HepG2 (cell line): ENCODE results near the gene FBP2. TPM values are rescaled to one million over a fixed set of nuclear protein-coding genes. Genes with fewer than 3 reads are reported as not detected.

Experiments
- ATAC-seq: fragments of 200-7000 bp; cut with Tn5 transposase; 3 replicates; pipeline ENCODE4 v1.9.1; 2020; ENCODE audit warnings: mild to moderate bottlenecking, moderate library complexity
- BruUV-seq: library from RNA; stranded (reverse); fragments of 400-500 nt; replicated peaks from 2 replicates; lab custom pipeline; 2021; lab: Mats Ljungman, UMichigan
- CTCF ChIA-PET: fragments of 300-600 bp; formaldehyde crosslinking; extraction: SDS; loops from one replicate; lab custom pipeline; 2021; ENCODE audit warnings: low total read pairs, inconsistent platforms, low intra/inter-chr PET ratio; lab: Yijun Ruan, JAX
- POLR2A ChIA-PET: fragments of 350-600 bp; sonication (Branson Sonifier 250); formaldehyde crosslinking; loops from one replicate; lab custom pipeline; 2020; ENCODE audit warnings: antibody characterized with exemption, inconsistent platforms; lab: Yijun Ruan, JAX
- DNase-seq: peaks from one replicate; pipeline ENCODE4 v3.0.0-alpha.2; 2015; ENCODE audit warnings: low spot score
- FAIRE-seq: peaks from 3 replicates; lab custom pipeline; 2011; peaks lifted over from hg19 to GRCh38; lab: Jason Lieb, UNC
- H2AFZ ChIP-seq: one replicate; pipeline ENCODE4 v1.6.1; 2011; ENCODE audit warnings: low read length, inconsistent platforms
- H3K27ac ChIP-seq: fragments of 300-600 bp; 3 replicates; pipeline ENCODE4 v1.8.0; 2011; ENCODE audit warnings: mixed run types, mild to moderate bottlenecking, mixed read lengths, low read length, inconsistent platforms; ENCODE audit not compliant: insufficient read depth; ENCODE audit errors: extremely low read length
- H3K27me3 ChIP-seq, 2 experiments: fragments of 200-600 bp in 1 of 2; 2 replicates in 1 of 2; 3 replicates in 1 of 2; pipeline versions ENCODE4 v1.6.0 to v1.8.0; 2011; ENCODE audit warnings: low read length in 2 of 2, mild to moderate bottlenecking in 2 of 2, moderate library complexity in 2 of 2, inconsistent platforms in 1 of 2; ENCODE audit not compliant: insufficient read depth in 2 of 2, control insufficient read depth in 1 of 2
- H3K36me3 ChIP-seq, 2 experiments: fragments of 200-600 bp in 1 of 2; replicated peaks in 1 of 2; 2 replicates in 1 of 2; 3 replicates in 1 of 2; pipeline versions ENCODE4 v1.5.1 to v1.8.0; 2011; ENCODE audit warnings: low read length in 2 of 2, inconsistent platforms in 1 of 2; ENCODE audit not compliant: insufficient read depth in 2 of 2, control insufficient read depth in 1 of 2
- H3K4me1 ChIP-seq: 2 replicates; pipeline ENCODE4 v1.5.1; 2012; ENCODE audit warnings: low read length, inconsistent platforms; ENCODE audit not compliant: insufficient read depth
- H3K4me2 ChIP-seq: 2 replicates; pipeline ENCODE4 v1.6.0; 2011; ENCODE audit warnings: low read depth, low read length, inconsistent platforms
- H3K4me3 ChIP-seq, 3 experiments: fragments of 200-600 bp in 1 of 3; sonication (generic), shearing (Covaris generic) in 1 of 3; replicated peaks in 1 of 3; 2 replicates each; pipeline ENCODE4 v1.5.1; 2011 to 2016; ENCODE audit warnings: low read length in 3 of 3, inconsistent platforms in 2 of 3, low read depth in 2 of 3, mild to moderate bottlenecking in 2 of 3, control low read depth in 1 of 3, mixed read lengths in 1 of 3; ENCODE audit not compliant: insufficient read depth in 1 of 3
- H3K79me2 ChIP-seq: one replicate; pipeline ENCODE4 v1.6.1; 2011; ENCODE audit warnings: low read length, inconsistent platforms; ENCODE audit not compliant: insufficient read depth
- H3K9ac ChIP-seq: 2 replicates; pipeline ENCODE4 v1.6.0; 2011; ENCODE audit warnings: mild to moderate bottlenecking, low read depth, low read length, inconsistent platforms; ENCODE audit not compliant: insufficient read depth
- H3K9me3 ChIP-seq: 2 replicates; pipeline ENCODE4 v1.5.1; 2012; ENCODE audit warnings: mild to moderate bottlenecking, low read length
- H4K20me1 ChIP-seq: 2 replicates; pipeline ENCODE4 v1.6.0; 2011; ENCODE audit warnings: inconsistent platforms, mild to moderate bottlenecking, low read length, moderate library complexity; ENCODE audit not compliant: insufficient read depth
- CEBPZ ChIP-seq: IDR thresholded peaks from 2 replicates; pipeline ENCODE4 v1.6.1; 2012; ENCODE audit warnings: low read length, improper control_type of control experiment
- FOXK2 ChIP-seq: fragments of 450-650 bp; IDR thresholded peaks from 2 replicates; pipeline ENCODE4 v1.6.1; 2016
- IRF2 ChIP-seq: IDR thresholded peaks from 2 replicates; pipeline ENCODE4 v1.6.1; 2018; ENCODE audit warnings: missing genetic modification reagents, missing compliant biosample characterization
- NFRKB ChIP-seq: fragments of 450-650 bp; IDR thresholded peaks from 2 replicates; pipeline ENCODE4 v1.6.1; 2017
- PLRG1 ChIP-seq: fragments of 450-650 bp; conservative IDR thresholded peaks from 2 replicates; pipeline ENCODE4 v1.6.1; 2016
- REPIN1 ChIP-seq: sonication (generic); formaldehyde crosslinking; IDR thresholded peaks from 2 replicates; pipeline ENCODE4 v1.8.0; 2022; ENCODE audit warnings: missing genetic modification reagents, low read depth, mild to moderate bottlenecking, borderline replicate concordance
- SMC3 ChIP-seq: IDR thresholded peaks from 2 replicates; pipeline ENCODE4 v1.6.1; 2011; ENCODE audit warnings: low read length, improper control_type of control experiment
- SOX13 ChIP-seq, 3 experiments: fragments of 450-650 bp in 1 of 3; sonication (generic) in 1 of 3; formaldehyde crosslinking in 1 of 3; IDR thresholded peaks in 2 of 3; conservative IDR thresholded peaks in 1 of 3; 2 replicates each; pipeline versions ENCODE4 v1.5.0 to v1.6.1; 2016 to 2020; ENCODE audit warnings: antibody characterized with exemption in 1 of 3, mild to moderate bottlenecking in 1 of 3, missing compliant biosample characterization in 1 of 3, missing genetic modification reagents in 1 of 3, moderate library complexity in 1 of 3
- ZNF24 ChIP-seq: fragments of 450-650 bp; IDR thresholded peaks from 2 replicates; pipeline ENCODE4 v1.6.1; 2017; ENCODE audit warnings: antibody characterized with exemption, mild to moderate bottlenecking
- WGBS: methylation state at CpG from one replicate; pipeline ENCODE4 v1.1.6; 2017; ENCODE audit warnings: low lambda C conversion rate; 5-methylcytosine and 5-hydroxymethylcytosine counted together
- in situ Hi-C: cut with HindIII; loops from 2 replicates; pipeline ENCODE4 v1.10.0; 2017; ENCODE audit warnings: low pct_unique_long_range_greater_than_20kb; ENCODE audit not compliant: extremely low pct_ligation_motif_present
- intact Hi-C: fragments of 100-400 bp; cut with micrococcal nuclease; formaldehyde crosslinking; loops from one replicate; pipeline ENCODE4 v1.10.0; 2022; ENCODE audit not compliant: unreplicated experiment
- polyA plus RNA-seq, 8 experiments: library from polyadenylated mRNA; depleted of rRNA in 3 of 8; stranded (reverse) in 7 of 8; unstranded in 1 of 8; fragments of >200 nt; fragmentation: Illumina TruSeq in 4 of 8; extraction: Trizol in 4 of 8; gene quantifications; 2 replicates each; pipeline versions ENCODE4 v1.2.1 to v1.2.3, GENCODE V29; 2011 to 2016; ENCODE audit warnings: low read depth in 4 of 8, missing spikeins in 1 of 8, mixed read lengths in 1 of 8; ENCODE audit not compliant: insufficient read depth in 1 of 8
- total RNA-seq, 5 experiments: library from RNA; depleted of rRNA; stranded (reverse); fragments of >200 nt; fragmentation: Illumina TruSeq; extraction: Trizol; gene quantifications; 2 replicates each; pipeline ENCODE4 v1.2.3, GENCODE V29; 2016; ENCODE audit warnings: low read depth in 1 of 5

FBP2 gene
- total and polyA plus RNA-seq, 2 of the 13 experiments (the other 11 are each of a cell fraction or from before 2014, with no cell fraction given): not detected

- no peak for FAIRE-seq
- no TSS peak for BruUV-seq
These were observed 32.2 kb upstream of the FBP2 start for GRCh38 chr9:94625835-94626234.

More at GRCh38 chr9:94625835-94626234, 32.2 kb upstream of the FBP2 start:
- no peak overlapping the region for H3K9ac ChIP-seq
- CTCF ChIA-PET: no interaction called here
- ATAC-seq: no peak
- no peak for DNase-seq
- H2AFZ ChIP-seq: no peak overlapping the region
- H3K4me1 ChIP-seq: peaks cover 30% of the 10 kb centered on the region
- no peak overlapping the region for H3K4me2 ChIP-seq
- TF ChIP-seq IRF2: no peak
- no peak for TF ChIP-seq CEBPZ
- no peak for TF ChIP-seq SOX13 (IDR thresholded peaks at IDR 0.05)
- no peak for TF ChIP-seq SOX13 (CRISPR knock-in tag; conservative IDR thresholded peaks at IDR 0.05 in 1 of 2, IDR thresholded peaks at IDR 0.05 in 1 of 2)
- TF ChIP-seq REPIN1: no peak
- no peak for TF ChIP-seq NFRKB
- no peak for TF ChIP-seq PLRG1
- no peak for TF ChIP-seq FOXK2
- no peak for TF ChIP-seq ZNF24
- no peak for TF ChIP-seq SMC3
- peaks cover 2 to 11% of the 10 kb centered on the region in 2 experiments; a peak in 3 of 5 replicates for H3K27me3 ChIP-seq
- no peaks in the 10 kb centered on the region for H4K20me1 ChIP-seq
- no peaks in the 10 kb centered on the region for H3K36me3 ChIP-seq
- in situ Hi-C loops (no loop called here), intact Hi-C loops (no loop called here)
- H3K4me3 ChIP-seq: no peak overlapping the region
- POLR2A ChIA-PET: no interaction called here
- no peak overlapping the region for H3K27ac ChIP-seq
- no peaks in the 10 kb centered on the region for H3K79me2 ChIP-seq
- WGBS: 66% methylated on average over 8 of the region's 12 CpGs
- no peaks in the 10 kb centered on the region for H3K9me3 ChIP-seq
